Progenitor cell of endocrine pancreas (in vitro differentiated cells): Measurements from ENCODE around the gene AKAP8. TPM values are rescaled to one million over a fixed set of nuclear protein-coding genes. Genes with fewer than 3 reads are reported as not detected.

Source experiments
- DNase-seq: peaks from one replicate; pipeline ENCODE4 v3.0.0; 2021; ENCODE audit warnings: low spot score; ENCODE audit not compliant: unreplicated experiment
- H3K27ac Mint-ChIP-seq: 2 replicates; pipeline ENCODE4 v1.8.0; 2021; ENCODE audit warnings: mild to moderate bottlenecking, moderate library complexity, mixed read lengths
- H3K27me3 Mint-ChIP-seq: 2 replicates; pipeline ENCODE4 v1.8.0; 2021; ENCODE audit warnings: mixed read lengths
- H3K36me3 Mint-ChIP-seq: 2 replicates; pipeline ENCODE4 v1.8.0; 2022; ENCODE audit warnings: mixed read lengths; ENCODE audit not compliant: insufficient read depth
- H3K4me1 Mint-ChIP-seq: 2 replicates; pipeline ENCODE4 v1.8.0; 2021; ENCODE audit warnings: low read depth, mixed read lengths
- H3K4me3 Mint-ChIP-seq: 2 replicates; pipeline ENCODE4 v1.8.0; 2021; ENCODE audit warnings: low read depth, mild to moderate bottlenecking, moderate library complexity, mixed read lengths
- H3K9me3 Mint-ChIP-seq: 2 replicates; pipeline ENCODE4 v1.8.0; 2021; ENCODE audit warnings: low read depth, mixed read lengths
- CTCF ChIP-seq: fragments of 200-600 bp; sonication (generic); IDR thresholded peaks from one replicate; pipeline ENCODE4 v1.5.0; 2021; ENCODE audit warnings: antibody characterized with exemption, mild to moderate bottlenecking; ENCODE audit not compliant: unreplicated experiment
- total RNA-seq: library from RNA; stranded (reverse); gene quantifications from 2 replicates; pipeline ENCODE4 v1.2.1, GENCODE V29; 2021

The AKAP8 gene
- total RNA-seq, 1 donor from 2014 or later: 44.0 TPM

- no peaks in the 10 kb centered on the region for H3K9me3 Mint-ChIP-seq
- peaks cover under 1% of the 10 kb centered on the region for H3K4me1 Mint-ChIP-seq
- no peak overlapping the region for H3K27ac Mint-ChIP-seq
- TF ChIP-seq CTCF: no peak
- H3K36me3 Mint-ChIP-seq: peaks cover 30% of the 10 kb centered on the region
- no peak overlapping the region for H3K4me3 Mint-ChIP-seq
- no peaks in the 10 kb centered on the region for H3K27me3 Mint-ChIP-seq
- no peak for DNase-seq
These were observed 45.8 kb upstream of the AKAP8 start for GRCh38 chr19:15425321-15425950.

- Mint-ChIP-seq H3K4me1 (no peaks in the 10 kb centered on the region), H3K9me3 (no peaks in the 10 kb centered on the region), H3K36me3 (peaks cover 30% of the 10 kb centered on the region), H3K4me3 (no peak overlapping the region), H3K27ac (no peak overlapping the region), H3K27me3 (no peaks in the 10 kb centered on the region)
- DNase-seq: no peak
- no peak for TF ChIP-seq CTCF
These were observed 45.2 kb upstream of the AKAP8 start for GRCh38 chr19:15424692-15425272.

- H3K36me3 Mint-ChIP-seq: peaks cover 30% of the 10 kb centered on the region
- DNase-seq: no peak
- no peaks in the 10 kb centered on the region for H3K27me3 Mint-ChIP-seq
- H3K4me1 Mint-ChIP-seq: no peaks in the 10 kb centered on the region
- TF ChIP-seq CTCF: no peak
- H3K4me3 Mint-ChIP-seq: no peak overlapping the region
- H3K9me3 Mint-ChIP-seq: no peaks in the 10 kb centered on the region
- no peak overlapping the region for H3K27ac Mint-ChIP-seq
These were observed 44.5 kb upstream of the AKAP8 start for GRCh38 chr19:15424121-15424520.

GRCh38 chr19:15423130-15423529 lies 43.5 kb upstream of the AKAP8 start:
- Mint-ChIP-seq H3K27ac (no peak overlapping the region), H3K9me3 (no peaks in the 10 kb centered on the region), H3K36me3 (peaks cover 30% of the 10 kb centered on the region), H3K27me3 (no peaks in the 10 kb centered on the region), H3K4me3 (no peak overlapping the region), H3K4me1 (peaks cover under 1% of the 10 kb centered on the region)
- no peak for TF ChIP-seq CTCF
- no peak for DNase-seq

- Mint-ChIP-seq H3K27ac (peak overlapping the region; percentile 33), H3K9me3 (no peaks in the 10 kb centered on the region), H3K36me3 (peaks cover 30% of the 10 kb centered on the region), H3K27me3 (no peaks in the 10 kb centered on the region), H3K4me1 (peaks cover 6% of the 10 kb centered on the region), H3K4me3 (no peak overlapping the region)
- no peak for DNase-seq
- TF ChIP-seq CTCF: no peak
These were observed 42.9 kb upstream of the AKAP8 start for GRCh38 chr19:15422296-15423075.
